ENCODE results near the gene KRTAP4-16.

GRCh38 chr17:41069031-41069430 lies 33.0 kb downstream of the KRTAP4-16 start:
- no peak for TF ChIP-seq SRF (IDR thresholded peaks at IDR 0.05; ENCODE audit: low read depth, low read length)
- TF ChIP-seq CTCF (IDR thresholded peaks at IDR 0.05; ENCODE audit: control extremely low read depth in 1 of 3, insufficient read depth in 1 of 3, low read depth in 1 of 3, low read length in 3 of 3) = no peak
